A673 (cell line): ENCODE results near the gene NAXD. TPM values are rescaled to one million over a fixed set of nuclear protein-coding genes. Genes with fewer than 3 reads are reported as not detected.

Experiments used
- BruUV-seq: library from RNA; stranded (reverse); fragments of 400-500 nt; replicated peaks from 2 replicates; lab custom pipeline; 2021; lab: Mats Ljungman, UMichigan
- CTCF ChIA-PET: fragments of 300-600 bp; sonication (Branson Sonifier 250); formaldehyde crosslinking; loops from one replicate; lab custom pipeline; 2022; ENCODE audit warnings: antibody characterized with exemption; lab: Charles Lee
- POLR2A ChIA-PET: fragments of 300-600 bp; sonication (Branson Sonifier 250); formaldehyde crosslinking; loops from one replicate; lab custom pipeline; 2022; ENCODE audit warnings: antibody characterized with exemption; ENCODE audit not compliant: low non-redundant PET; lab: Charles Lee
- DNase-seq: peaks from one replicate; pipeline ENCODE4 v3.0.0-alpha.2; 2015; ENCODE audit warnings: low spot score
- H3K27ac ChIP-seq: fragments of 200-600 bp; sonication (generic); 2 replicates; pipeline ENCODE4 v1.5.1; 2016; ENCODE audit warnings: mixed run types, low read depth, mild to moderate bottlenecking, mixed read lengths, antibody characterized with exemption, low read length; ENCODE audit not compliant: poor library complexity, severe bottlenecking
- H3K27me3 ChIP-seq: fragments of 200-600 bp; sonication (generic); replicated peaks from 2 replicates; pipeline ENCODE4 v1.6.1; 2017; ENCODE audit warnings: mixed run types, low read depth, mild to moderate bottlenecking, mixed read lengths, antibody characterized with exemption, low read length; ENCODE audit not compliant: insufficient read depth, poor library complexity
- H3K36me3 ChIP-seq: fragments of 200-600 bp; sonication (generic); 2 replicates; pipeline ENCODE4 v1.6.1; 2016; ENCODE audit warnings: mixed run types, mild to moderate bottlenecking, mixed read lengths, antibody characterized with exemption, low read length; ENCODE audit not compliant: insufficient read depth, poor library complexity, severe bottlenecking
- H3K4me1 ChIP-seq: fragments of 200-600 bp; sonication (generic); 2 replicates; pipeline ENCODE4 v1.6.1; 2017; ENCODE audit warnings: mixed run types, mild to moderate bottlenecking, mixed read lengths, antibody characterized with exemption, low read length; ENCODE audit not compliant: insufficient read depth, poor library complexity, severe bottlenecking
- H3K4me3 ChIP-seq: fragments of 200-600 bp; sonication (generic); 2 replicates; pipeline ENCODE4 v1.5.1; 2016; ENCODE audit warnings: low read depth, mixed run types, mild to moderate bottlenecking, mixed read lengths, low read length; ENCODE audit not compliant: poor library complexity, severe bottlenecking
- H3K9me3 ChIP-seq: fragments of 200-600 bp; sonication (generic); 2 replicates; pipeline ENCODE4 v1.6.1; 2016; ENCODE audit warnings: mixed run types, low read depth, mild to moderate bottlenecking, mixed read lengths, antibody characterized with exemption, low read length; ENCODE audit not compliant: poor library complexity, severe bottlenecking
- CTCF ChIP-seq: fragments of 300-800, 200-600 bp; sonication (generic); conservative IDR thresholded peaks from 2 replicates; pipeline ENCODE4 v1.5.1; 2017; ENCODE audit warnings: low read depth, mild to moderate bottlenecking, antibody characterized with exemption, low read length, moderate library complexity, mixed read lengths
- EZH2 ChIP-seq: fragments of 200-600 bp; sonication (generic); IDR thresholded peaks from 2 replicates; pipeline ENCODE4 v1.6.1; 2017; ENCODE audit warnings: borderline replicate concordance, low read depth, mild to moderate bottlenecking, mixed read lengths, antibody characterized with exemption, low read length; ENCODE audit not compliant: poor library complexity, severe bottlenecking
- intact Hi-C: fragments of 100-400 bp; cut with micrococcal nuclease; formaldehyde crosslinking; loops from one replicate; pipeline ENCODE4 v1.10.0; 2022; ENCODE audit not compliant: unreplicated experiment
- total RNA-seq: library from RNA; stranded (reverse); gene quantifications from 2 replicates; pipeline ENCODE4 v1.2.3, GENCODE V29; 2021

Gene NAXD
- total RNA-seq, 1 experiment from 2014 or later, result 27.9 TPM

DNA sequence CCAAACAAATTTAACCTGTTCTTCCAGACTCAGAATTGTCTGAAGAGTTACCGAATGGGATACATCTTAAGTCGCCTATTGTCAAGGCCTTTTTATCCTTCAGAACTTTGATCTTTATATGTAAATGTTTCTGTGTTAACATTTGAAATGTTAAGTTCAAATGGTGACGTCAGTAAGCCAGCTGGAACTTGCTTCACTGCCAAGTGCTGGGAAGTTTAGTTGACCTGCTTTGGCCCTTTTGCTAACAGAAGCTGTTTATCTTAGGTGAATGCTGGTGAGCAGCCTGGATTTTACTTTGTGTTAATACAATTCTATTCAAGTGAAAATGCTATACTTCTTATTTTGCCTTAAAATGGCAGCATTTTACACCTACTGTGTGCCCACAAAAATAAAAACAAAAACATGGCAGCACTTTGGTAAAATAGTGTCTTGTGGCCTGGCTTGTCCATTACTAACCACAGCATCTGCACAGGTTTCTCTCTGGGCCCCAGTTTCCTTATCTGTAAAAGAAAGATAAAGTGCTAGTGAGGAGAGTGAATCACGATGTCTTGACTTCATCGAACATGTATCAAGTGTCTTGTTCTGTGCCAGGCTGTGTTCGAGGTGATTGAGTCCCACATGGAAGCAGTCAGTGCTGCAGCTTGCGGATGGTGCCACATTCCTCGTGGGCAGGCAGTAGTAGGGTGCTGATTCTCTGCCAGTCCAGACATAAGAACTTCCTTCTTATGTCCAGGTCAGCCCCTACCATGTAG lies 2.2 kb downstream of the NAXD start:
- DNase-seq, result no peak
- H3K36me3 ChIP-seq, result no peaks in the 10 kb centered on the region
- CTCF ChIA-PET, result no interaction called here
- intact Hi-C loops, result no loop called here
- H3K27me3 ChIP-seq, result no peaks in the 10 kb centered on the region
- no peak overlapping the region for H3K27ac ChIP-seq
- H3K9me3 ChIP-seq, result no peaks in the 10 kb centered on the region
- no TSS peak for BruUV-seq
- TF ChIP-seq EZH2, result no peak
- TF ChIP-seq CTCF, result no peak
- no peak overlapping the region for H3K4me3 ChIP-seq
- H3K4me1 ChIP-seq, result peaks cover 11% of the 10 kb centered on the region
- POLR2A ChIA-PET, result no interaction called here

GRCh38 chr13:110618167-110618566 lies 2.8 kb downstream of the NAXD start:
- Histone ChIP-seq H3K27me3 (no peaks in the 10 kb centered on the region), H3K4me3 (no peak overlapping the region), H3K27ac (no peak overlapping the region), H3K4me1 (peaks cover 11% of the 10 kb centered on the region), H3K9me3 (no peaks in the 10 kb centered on the region), H3K36me3 (no peaks in the 10 kb centered on the region)
- POLR2A ChIA-PET, result interaction anchor here (0.5 kb wide), 1 partner anchor 13 kb away, joined by 3 read pairs; no protein-coding TSS in a partner anchor
- no TSS peak for BruUV-seq
- no peak for DNase-seq
- no peak for TF ChIP-seq EZH2
- TF ChIP-seq CTCF, result no peak
- intact Hi-C loops, result no loop called here
- CTCF ChIA-PET, result no interaction called here

DNA sequence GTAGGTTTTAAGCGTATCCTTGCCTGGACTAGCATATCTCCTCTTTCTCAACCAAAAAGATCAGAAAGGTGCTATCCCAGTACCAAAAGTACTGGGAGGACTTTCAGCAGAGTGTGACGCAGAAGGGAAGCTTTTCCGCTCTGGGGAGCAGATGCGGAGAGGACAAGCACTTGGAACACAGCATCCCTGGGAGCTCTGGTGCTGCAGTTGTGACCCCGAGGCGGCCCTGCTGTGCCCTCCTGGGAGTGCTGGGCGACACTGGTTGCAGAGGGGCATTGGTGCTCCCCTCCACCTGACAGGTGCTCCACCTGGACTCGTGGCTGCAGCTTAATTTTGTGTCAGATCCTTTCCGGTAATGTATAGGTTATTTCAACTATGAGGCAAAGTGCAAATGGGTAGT lies 3.4 kb downstream of the NAXD start:
- no peaks in the 10 kb centered on the region for H3K36me3 ChIP-seq
- no peaks in the 10 kb centered on the region for H3K27me3 ChIP-seq
- no peak for DNase-seq
- ChIA-PET POLR2A (interaction anchor here (0.5 kb wide), 1 partner anchor 13 kb away, joined by 3 read pairs; no protein-coding TSS in a partner anchor), CTCF (no interaction called here)
- no peak overlapping the region for H3K27ac ChIP-seq
- no peak overlapping the region for H3K4me3 ChIP-seq
- no peaks in the 10 kb centered on the region for H3K9me3 ChIP-seq
- no peak for TF ChIP-seq CTCF
- no peak for TF ChIP-seq EZH2
- intact Hi-C loops, result no loop called here
- peaks cover 11% of the 10 kb centered on the region for H3K4me1 ChIP-seq
- BruUV-seq, result no TSS peak
